Nephron (organoid): Measurements from ENCODE around the gene XAB2.

Source experiments
- H3K27ac Mint-ChIP-seq, 3 experiments: 2 replicates each; pipeline ENCODE4 v1.8.0; 2020; ENCODE audit warnings: mixed read lengths in 3 of 3, mild to moderate bottlenecking in 2 of 3, moderate library complexity in 1 of 3
- H3K27me3 Mint-ChIP-seq: 2 replicates; pipeline ENCODE4 v1.8.0; 2021; ENCODE audit warnings: low read depth, mild to moderate bottlenecking, moderate library complexity, mixed read lengths
- H3K36me3 Mint-ChIP-seq: 2 replicates; pipeline ENCODE4 v1.8.0; 2020; ENCODE audit warnings: low read depth, mixed read lengths
- H3K4me1 Mint-ChIP-seq: 2 replicates; pipeline ENCODE4 v1.8.0; 2020; ENCODE audit warnings: mixed read lengths
- H3K4me3 Mint-ChIP-seq, 3 experiments: 2 replicates each; pipeline ENCODE4 v1.8.0; 2020; ENCODE audit warnings: mild to moderate bottlenecking in 3 of 3, mixed read lengths in 3 of 3, moderate library complexity in 2 of 3
- H3K9me3 Mint-ChIP-seq: 2 replicates; pipeline ENCODE4 v1.8.0; 2020; ENCODE audit warnings: mixed read lengths
- TF ChIP-seq, protein P1 (sequence below), 3 experiments: fragments of 200-600 bp; sonication (generic); IDR thresholded peaks; one replicate each; pipeline ENCODE4 v1.5.0; 2021; ENCODE audit warnings: antibody characterized with exemption in 3 of 3; ENCODE audit not compliant: unreplicated experiment in 3 of 3

Gene XAB2

GRCh38 chr19:7642295-7643030 is 13.1 kb upstream of the XAB2 start:
- Mint-ChIP-seq H3K36me3 (no peaks in the 10 kb centered on the region), H3K9me3 (no peaks in the 10 kb centered on the region), H3K27ac (no peak overlapping the region), H3K4me3 (no peak overlapping the region), H3K4me1 (no peaks in the 10 kb centered on the region), H3K27me3 (peaks cover 12% of the 10 kb centered on the region)
- TF ChIP-seq, protein P1, sequence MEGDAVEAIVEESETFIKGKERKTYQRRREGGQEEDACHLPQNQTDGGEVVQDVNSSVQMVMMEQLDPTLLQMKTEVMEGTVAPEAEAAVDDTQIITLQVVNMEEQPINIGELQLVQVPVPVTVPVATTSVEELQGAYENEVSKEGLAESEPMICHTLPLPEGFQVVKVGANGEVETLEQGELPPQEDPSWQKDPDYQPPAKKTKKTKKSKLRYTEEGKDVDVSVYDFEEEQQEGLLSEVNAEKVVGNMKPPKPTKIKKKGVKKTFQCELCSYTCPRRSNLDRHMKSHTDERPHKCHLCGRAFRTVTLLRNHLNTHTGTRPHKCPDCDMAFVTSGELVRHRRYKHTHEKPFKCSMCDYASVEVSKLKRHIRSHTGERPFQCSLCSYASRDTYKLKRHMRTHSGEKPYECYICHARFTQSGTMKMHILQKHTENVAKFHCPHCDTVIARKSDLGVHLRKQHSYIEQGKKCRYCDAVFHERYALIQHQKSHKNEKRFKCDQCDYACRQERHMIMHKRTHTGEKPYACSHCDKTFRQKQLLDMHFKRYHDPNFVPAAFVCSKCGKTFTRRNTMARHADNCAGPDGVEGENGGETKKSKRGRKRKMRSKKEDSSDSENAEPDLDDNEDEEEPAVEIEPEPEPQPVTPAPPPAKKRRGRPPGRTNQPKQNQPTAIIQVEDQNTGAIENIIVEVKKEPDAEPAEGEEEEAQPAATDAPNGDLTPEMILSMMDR (IDR thresholded peaks at IDR 0.05; ENCODE audit: unreplicated experiment in 3 of 3), result no peak

- no peaks in the 10 kb centered on the region for H3K4me1 Mint-ChIP-seq
- H3K27ac Mint-ChIP-seq, result no peak overlapping the region
- TF ChIP-seq, protein P1 (IDR thresholded peaks at IDR 0.05; ENCODE audit: unreplicated experiment in 3 of 3), result no peak
- no peaks in the 10 kb centered on the region for H3K36me3 Mint-ChIP-seq
- peaks cover 20% of the 10 kb centered on the region for H3K27me3 Mint-ChIP-seq
- no peak overlapping the region for H3K4me3 Mint-ChIP-seq
- no peaks in the 10 kb centered on the region for H3K9me3 Mint-ChIP-seq
Measured at GRCh38 chr19:7641290-7642276, 12.2 kb upstream of the XAB2 start.

GRCh38 chr19:7640803-7641202 is 11.5 kb upstream of the XAB2 start:
- Mint-ChIP-seq H3K4me1 (no peaks in the 10 kb centered on the region), H3K9me3 (no peaks in the 10 kb centered on the region), H3K27me3 (peaks cover 28% of the 10 kb centered on the region), H3K4me3 (no peak overlapping the region), H3K27ac (no peak overlapping the region), H3K36me3 (no peaks in the 10 kb centered on the region)
- TF ChIP-seq, protein P1 (IDR thresholded peaks at IDR 0.05; ENCODE audit: unreplicated experiment in 3 of 3), result no peak

GRCh38 chr19:7639863-7640348 is 10.6 kb upstream of the XAB2 start:
- Mint-ChIP-seq H3K4me1 (no peaks in the 10 kb centered on the region), H3K36me3 (no peaks in the 10 kb centered on the region), H3K27ac (no peak overlapping the region), H3K27me3 (peaks cover 37% of the 10 kb centered on the region), H3K9me3 (no peaks in the 10 kb centered on the region), H3K4me3 (peak overlapping the region in 2 of 3 experiments; percentile 3 to 12)
- TF ChIP-seq, protein P1 (IDR thresholded peaks at IDR 0.05; ENCODE audit: unreplicated experiment in 3 of 3), result no peak

DNA sequence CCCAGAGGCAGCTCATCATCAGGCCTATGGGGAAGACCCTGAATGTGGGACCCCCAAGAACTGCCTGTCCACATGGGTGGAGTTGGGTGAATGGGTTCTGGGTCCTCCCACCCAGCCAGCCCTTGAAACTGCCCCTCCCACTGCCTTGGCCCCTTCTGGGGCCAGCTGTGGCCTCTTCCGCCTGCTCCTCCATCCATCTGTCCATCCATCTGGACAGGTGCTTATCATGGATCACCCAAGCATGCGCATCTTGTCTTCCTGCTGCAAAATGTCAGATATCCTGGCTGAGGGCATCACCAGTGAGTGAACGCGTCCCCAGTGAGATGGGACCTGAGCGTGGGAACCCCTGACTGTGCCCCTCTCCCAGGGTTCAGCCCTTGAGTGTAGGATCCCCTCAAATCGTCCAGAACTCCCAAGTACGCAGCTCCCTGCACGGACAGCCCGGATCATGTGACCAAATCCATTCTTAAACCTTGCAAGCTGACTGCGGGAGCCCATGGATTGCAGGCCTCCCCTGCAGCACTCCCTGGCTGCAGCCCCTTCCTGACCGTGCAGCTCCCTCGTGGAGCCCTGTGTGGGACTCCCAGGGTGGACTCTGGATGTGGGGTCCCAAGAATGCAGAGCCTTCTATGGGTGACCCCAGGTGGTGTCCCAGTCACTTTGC is 9.6 kb upstream of the XAB2 start:
- Mint-ChIP-seq H3K27me3 (peaks cover 38% of the 10 kb centered on the region), H3K4me1 (no peaks in the 10 kb centered on the region), H3K36me3 (no peaks in the 10 kb centered on the region), H3K9me3 (no peaks in the 10 kb centered on the region), H3K4me3 (peak overlapping the region; percentile 11 to 57 (median 42)), H3K27ac (no peak overlapping the region)
- TF ChIP-seq, protein P1 (IDR thresholded peaks at IDR 0.05; ENCODE audit: unreplicated experiment in 3 of 3), result no peak
